ENCODE data around the gene ARRDC4.
"Not testable (repeated sequence)": the region's sequence is repeated elsewhere in the genome, so short reads cannot be mapped to it uniquely, and the experiment has no call there.

The ARRDC4 gene

GRCh38 chr15:97966924-97967620 lies 6.6 kb downstream of the ARRDC4 start:
- no peak for DNase-seq

DNA sequence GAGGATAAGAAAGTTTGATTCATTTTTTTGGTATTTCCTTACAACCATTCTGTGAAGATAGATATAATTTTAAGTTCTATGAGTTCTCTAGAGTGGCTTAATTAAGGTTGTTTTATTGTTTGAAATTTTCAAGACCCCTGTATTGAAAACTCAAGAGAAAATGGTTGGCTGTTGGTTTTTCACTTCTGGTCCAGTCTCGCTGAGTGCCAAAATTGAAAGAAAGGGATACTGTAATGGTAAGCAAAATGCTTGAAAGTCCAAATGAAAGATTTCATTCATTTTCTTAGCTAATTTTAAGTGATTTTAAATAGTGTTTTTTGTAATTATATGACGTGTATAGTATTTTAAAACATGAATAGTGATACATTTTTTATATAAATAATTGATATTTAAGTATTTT lies 7.4 kb downstream of the ARRDC4 start:
- no peak for DNase-seq

DNA sequence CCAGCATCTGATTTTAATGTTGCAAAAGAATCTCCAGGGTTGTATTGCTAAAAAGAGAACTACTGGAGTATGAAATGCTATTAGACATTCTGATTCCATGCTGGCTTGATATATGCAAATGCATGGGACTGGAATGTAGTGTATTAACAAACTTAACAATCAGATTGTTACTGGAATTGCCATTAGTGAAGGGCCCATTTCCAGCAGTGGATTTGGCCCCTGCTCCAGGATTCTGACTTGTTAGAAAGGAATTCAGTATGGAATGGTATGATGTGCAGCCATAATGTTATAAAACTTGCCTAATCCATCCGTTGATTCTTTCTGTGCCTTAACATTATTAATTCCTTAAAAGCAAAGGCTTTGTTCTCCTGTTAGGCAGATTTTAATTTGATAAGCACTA lies 7.9 kb downstream of the ARRDC4 start:
- DNase-seq: no peak

DNA sequence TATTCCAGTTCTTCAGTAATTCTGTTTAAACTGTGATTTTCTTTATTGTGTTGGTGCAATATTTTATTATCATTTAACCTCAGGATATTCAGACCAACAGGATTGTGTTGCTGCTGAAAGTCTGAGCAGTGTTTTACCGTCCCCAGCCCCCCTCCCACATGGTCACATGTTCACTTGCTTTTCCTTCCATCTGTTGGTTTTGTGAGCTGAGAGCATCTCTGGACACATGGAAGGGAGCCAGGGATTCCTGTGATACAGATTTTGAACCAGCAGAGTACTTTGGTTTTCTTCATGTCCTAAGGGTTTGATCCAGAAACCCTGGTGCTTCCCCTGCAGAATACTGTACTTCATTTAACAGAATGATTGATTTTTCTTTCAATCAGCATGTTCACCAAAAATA lies 11.9 kb downstream of the ARRDC4 start:
- DNase-seq: no peak

- no peak for DNase-seq
These were observed 15.6 kb downstream of the ARRDC4 start for GRCh38 chr15:97976129-97976528.

GRCh38 chr15:97976766-97977503 lies 16.4 kb downstream of the ARRDC4 start:
- DNase-seq: no peak

DNA sequence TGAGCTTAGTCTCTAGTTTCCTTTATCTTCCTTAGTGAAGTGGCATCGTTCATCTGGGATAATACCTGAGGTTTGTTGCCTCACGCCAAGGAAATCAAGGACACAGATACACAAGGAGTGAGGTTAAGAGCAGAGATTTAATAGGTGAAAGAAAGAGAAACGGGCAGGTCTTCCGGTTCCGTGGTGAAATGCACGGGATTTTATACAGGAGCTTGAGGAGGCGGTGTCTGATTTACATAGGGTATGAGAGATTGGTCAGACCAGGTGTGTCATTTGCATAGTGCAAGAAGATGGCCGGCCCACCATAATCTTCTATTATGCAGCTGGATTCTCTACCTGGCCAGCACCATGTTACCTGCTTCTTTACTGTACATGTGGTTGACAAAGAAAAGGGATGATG lies 17.2 kb downstream of the ARRDC4 start:
- no peak for DNase-seq

GRCh38 chr15:97978401-97979139 lies 18.1 kb downstream of the ARRDC4 start:
- no peak for DNase-seq

GRCh38 chr15:97979140-97979520 lies 18.6 kb downstream of the ARRDC4 start:
- no peak for DNase-seq

DNA sequence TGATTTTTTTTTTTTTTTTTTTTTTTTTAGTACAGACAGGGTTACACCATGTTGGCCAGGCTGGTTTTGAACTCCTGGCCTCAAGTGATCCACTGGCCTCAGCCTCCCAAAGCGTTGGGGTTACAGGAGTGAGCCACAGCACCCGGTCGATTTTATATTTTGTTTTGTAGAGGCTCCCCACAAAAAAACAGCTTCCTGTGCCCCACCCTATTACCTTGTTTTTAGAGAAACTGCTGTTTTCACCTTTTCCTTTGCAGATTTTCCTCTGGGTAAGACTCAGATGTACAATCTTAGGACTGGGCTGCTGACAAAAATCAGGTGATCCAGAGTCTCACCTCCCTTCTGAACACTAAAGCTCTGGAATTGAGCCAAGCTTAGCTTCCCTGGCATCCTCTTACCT lies 20.6 kb downstream of the ARRDC4 start:
- DNase-seq: no peak

- no peak for DNase-seq
These were observed 21.3 kb downstream of the ARRDC4 start for GRCh38 chr15:97981758-97982157.

- no peak for DNase-seq
These were observed 23.7 kb downstream of the ARRDC4 start for GRCh38 chr15:97984157-97984556.

DNA sequence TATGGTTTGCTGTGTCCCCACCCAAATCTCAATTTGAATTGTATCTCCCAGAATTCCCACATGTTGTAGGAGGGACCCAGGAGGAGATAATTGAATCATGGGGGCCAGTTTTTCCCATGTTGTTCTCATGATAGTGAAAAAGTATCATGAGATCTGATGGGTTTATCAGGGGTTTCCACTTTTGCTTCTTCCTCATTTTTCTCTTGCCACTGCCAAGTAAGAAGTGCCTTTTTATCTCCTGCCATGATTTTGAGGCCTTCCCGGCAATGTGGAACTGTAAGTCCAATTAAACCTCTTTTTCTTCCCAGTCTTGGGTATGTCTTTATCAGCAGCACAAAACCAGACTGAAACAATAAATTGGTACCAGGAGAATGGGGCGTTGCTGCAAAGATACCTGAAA lies 25.5 kb downstream of the ARRDC4 start:
- not testable (repeated sequence) for DNase-seq

DNA sequence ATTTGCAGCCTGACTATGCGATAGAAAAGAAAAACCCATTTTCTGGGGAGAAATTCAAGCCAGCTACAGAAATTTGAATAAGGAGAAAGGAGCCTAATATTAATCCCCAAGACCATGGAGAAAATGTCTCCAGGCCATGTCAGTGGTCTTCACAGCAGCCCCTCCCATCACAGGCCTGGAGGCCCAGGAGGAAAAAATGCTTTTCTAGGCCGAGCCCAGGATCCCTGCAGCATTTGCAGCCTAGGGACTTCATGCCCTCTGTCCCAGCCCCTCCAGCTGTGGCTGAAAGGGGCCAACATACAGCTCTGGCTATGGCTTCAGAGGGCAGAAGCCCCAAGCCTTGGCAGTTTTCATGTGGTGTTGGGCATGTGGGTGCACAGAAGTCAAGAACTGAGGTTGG lies 26.3 kb downstream of the ARRDC4 start:
- no peak for DNase-seq

DNA sequence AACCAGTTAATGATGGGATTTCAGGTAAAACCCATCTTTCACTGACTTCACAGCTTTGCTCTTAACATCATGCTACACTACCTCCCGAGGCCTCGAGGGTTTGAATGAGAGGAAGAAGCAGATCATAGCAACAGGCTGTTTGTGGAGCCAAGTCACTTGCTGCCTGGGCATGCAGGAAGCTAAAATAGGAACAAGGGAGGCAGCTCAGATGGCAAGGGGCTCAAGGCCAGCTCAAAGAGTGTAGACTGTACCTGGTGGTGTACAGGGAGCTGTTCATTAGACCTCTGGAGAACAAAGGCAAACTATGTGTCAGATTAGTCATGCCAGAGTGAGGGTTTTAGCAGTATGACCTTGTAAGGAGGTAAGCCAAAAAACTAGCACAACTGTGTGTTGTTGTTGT lies 28.8 kb downstream of the ARRDC4 start:
- no peak for DNase-seq

DNA sequence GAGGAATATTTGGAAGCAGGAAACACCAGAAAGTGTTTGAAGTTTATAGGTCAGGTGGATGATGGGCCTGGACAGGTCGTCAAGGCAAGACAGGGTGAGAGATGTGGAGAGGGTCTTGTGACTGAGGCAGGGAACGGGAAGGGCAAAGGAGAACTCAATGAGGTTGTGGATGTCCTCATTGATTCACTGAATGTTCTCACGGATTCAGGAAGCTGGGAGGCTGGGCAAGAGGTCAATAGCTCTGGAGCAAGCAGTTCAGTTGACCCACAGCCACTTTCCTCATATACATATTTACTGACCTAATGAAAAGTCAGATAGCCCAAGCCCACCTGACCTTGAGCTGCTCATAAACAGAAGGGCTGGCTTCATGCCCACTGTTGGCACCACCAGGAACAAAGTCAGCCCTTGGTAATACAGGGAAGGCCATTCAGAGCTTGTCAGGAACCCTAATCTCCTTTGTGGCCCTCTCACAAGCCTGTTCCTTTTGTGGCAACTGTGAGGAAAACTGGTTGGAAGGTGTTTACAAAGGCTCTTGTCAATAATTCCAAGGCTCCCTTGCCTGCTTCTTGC lies 31.6 kb downstream of the ARRDC4 start:
- DNase-seq: no peak

DNA sequence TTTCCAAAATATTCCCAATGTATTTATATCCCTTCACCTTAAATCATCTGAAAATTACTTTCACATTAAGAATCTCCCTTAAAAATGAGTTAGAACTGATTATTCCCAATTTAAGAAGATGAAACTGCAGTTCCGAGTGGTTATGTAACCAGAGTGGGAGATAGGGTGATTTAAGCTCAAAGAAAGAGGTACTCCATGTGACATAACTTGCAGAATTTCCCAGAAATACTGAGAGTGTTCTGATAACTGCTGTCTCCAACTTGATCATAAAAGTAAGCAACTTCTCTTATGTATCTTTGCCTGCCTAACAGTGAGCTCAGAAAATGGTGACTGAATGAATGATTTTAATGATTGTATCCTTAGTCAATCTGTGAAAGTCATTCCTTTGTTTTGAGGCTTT lies 32.3 kb downstream of the ARRDC4 start:
- no peak for DNase-seq

- DNase-seq: peak; percentile 33
These were observed 32.8 kb downstream of the ARRDC4 start for GRCh38 chr15:97993310-97993738.

GRCh38 chr15:97994236-97994635 lies 33.7 kb downstream of the ARRDC4 start:
- DNase-seq: no peak

GRCh38 chr15:97995192-97995591 lies 34.7 kb downstream of the ARRDC4 start:
- DNase-seq: no peak

DNA sequence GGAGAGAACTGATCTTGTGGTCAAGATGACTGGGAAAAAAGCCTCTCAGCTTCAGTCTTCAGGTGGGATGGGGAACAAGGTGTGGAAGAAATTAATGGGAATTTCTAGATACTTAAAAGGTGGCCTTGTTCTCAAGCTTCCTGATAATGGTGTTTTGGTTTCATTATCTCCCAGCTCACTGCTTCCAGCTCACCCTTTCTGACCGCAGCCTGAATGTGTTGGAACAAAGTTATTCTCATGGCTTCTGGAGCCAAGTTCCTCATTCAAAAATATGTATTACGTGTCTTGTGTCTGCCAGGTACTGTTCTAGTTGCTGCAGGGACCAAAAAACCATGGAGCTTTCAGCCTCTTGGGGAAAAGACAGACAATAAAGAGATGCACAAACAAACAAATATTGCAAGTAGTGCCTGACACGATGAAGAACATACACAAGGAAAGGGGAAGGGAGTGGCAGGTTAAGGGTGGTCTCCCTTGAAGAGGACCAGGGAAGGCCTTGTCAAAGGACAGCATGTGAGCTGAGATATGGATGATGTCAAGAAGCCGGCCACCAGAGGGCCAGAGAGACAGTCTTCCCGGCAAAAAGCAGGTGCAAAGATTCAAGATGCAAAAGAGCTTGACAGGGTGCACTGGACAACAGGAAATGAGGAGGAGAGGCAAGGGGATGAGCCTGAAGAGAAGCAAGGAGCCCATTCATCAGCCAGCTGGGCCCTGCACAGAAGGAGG lies 35.5 kb downstream of the ARRDC4 start:
- no peak for DNase-seq

DNA sequence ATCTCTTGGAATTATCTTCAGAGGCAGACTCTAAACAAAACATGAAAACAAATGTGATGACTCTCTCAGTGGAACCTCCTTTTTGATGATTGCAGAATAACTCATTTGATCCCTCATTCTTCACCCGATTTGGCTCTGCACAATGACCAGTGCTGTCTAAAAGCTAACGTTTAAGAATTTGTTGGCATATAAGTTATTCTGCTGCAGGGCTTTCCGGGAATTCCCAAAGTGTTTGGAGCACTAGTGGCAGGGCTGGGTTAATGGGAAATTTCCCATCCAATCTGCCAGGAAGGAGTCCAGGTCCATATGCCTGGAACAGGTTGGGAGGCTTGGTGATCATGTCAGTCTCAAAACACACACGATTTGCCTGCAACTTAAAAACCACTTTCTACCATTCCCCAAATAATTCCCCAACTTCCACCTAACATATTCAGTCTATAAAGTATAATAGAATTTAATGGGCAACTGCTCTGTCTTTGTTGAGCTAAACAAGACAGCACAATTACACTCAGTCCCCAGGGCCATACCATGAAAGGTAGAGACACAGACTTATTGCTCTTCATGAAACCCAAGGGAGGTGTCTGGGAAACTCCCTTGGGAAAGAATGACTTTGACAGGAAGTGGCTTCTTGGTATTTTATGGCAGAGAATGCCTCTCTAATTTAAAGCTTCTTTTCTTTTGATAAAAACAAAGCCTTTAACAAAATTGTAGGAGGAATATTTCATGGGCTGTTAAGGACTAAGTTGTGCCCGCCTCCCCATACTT lies 38.0 kb downstream of the ARRDC4 start:
- no peak for DNase-seq

Measured in T1000 (cell line).